HepG2 (cell line): ENCODE measurements around the gene NRIP2. TPM values are rescaled to one million over a fixed set of nuclear protein-coding genes. Genes with fewer than 3 reads are reported as not detected.

Experiments used
- AGO1 ChIP-seq: fragments of 200-400 bp; formaldehyde crosslinking; IDR thresholded peaks from 2 replicates; pipeline ENCODE4 v1.6.1; 2017; ENCODE audit warnings: mild to moderate bottlenecking, low read depth, low read length, moderate library complexity; ENCODE audit not compliant: poor library complexity, severe bottlenecking
- ATRX ChIP-seq: sonication (generic); formaldehyde crosslinking; IDR thresholded peaks from 2 replicates; pipeline ENCODE4 v1.4.0; 2020; ENCODE audit warnings: missing genetic modification reagents, borderline replicate concordance
- DMTF1 ChIP-seq: sonication (generic); formaldehyde crosslinking; IDR thresholded peaks from 2 replicates; pipeline ENCODE4 v1.4.0; 2020; ENCODE audit warnings: mild to moderate bottlenecking, missing genetic modification reagents
- KDM5B ChIP-seq: sonication (generic); formaldehyde crosslinking; IDR thresholded peaks from 2 replicates; pipeline ENCODE4 v1.4.0; 2020; ENCODE audit warnings: missing genetic modification reagents, mild to moderate bottlenecking, borderline replicate concordance
- MLLT10 ChIP-seq: sonication (generic); formaldehyde crosslinking; IDR thresholded peaks from 2 replicates; pipeline ENCODE4 v1.4.0; 2020; ENCODE audit warnings: missing genetic modification reagents
- SPEN ChIP-seq: sonication (generic); formaldehyde crosslinking; IDR thresholded peaks from 2 replicates; pipeline ENCODE4 v1.5.1; 2020; ENCODE audit warnings: low read depth, mild to moderate bottlenecking, missing genetic modification reagents
- ZBTB40 ChIP-seq, 2 experiments: fragments of 450-650 bp in 1 of 2; sonication (generic) in 1 of 2; formaldehyde crosslinking in 1 of 2; IDR thresholded peaks; 2 replicates each; pipeline versions ENCODE4 v1.6.1 to v1.8.0; 2016 to 2022; ENCODE audit warnings: antibody characterized with exemption in 1 of 2, mild to moderate bottlenecking in 1 of 2, missing genetic modification reagents in 1 of 2
- ZNF326 ChIP-seq: sonication (generic); formaldehyde crosslinking; IDR thresholded peaks from 2 replicates; pipeline ENCODE4 v1.4.0; 2020; ENCODE audit warnings: missing genetic modification reagents, borderline replicate concordance
- ZNF569 ChIP-seq: sonication (generic); formaldehyde crosslinking; IDR thresholded peaks from 2 replicates; pipeline ENCODE4 v1.5.0; 2020; ENCODE audit warnings: mild to moderate bottlenecking, missing genetic modification reagents, moderate library complexity, borderline replicate concordance
- polyA plus RNA-seq, 8 experiments: library from polyadenylated mRNA; depleted of rRNA in 3 of 8; stranded (reverse) in 7 of 8; unstranded in 1 of 8; fragments of >200 nt; fragmentation: Illumina TruSeq in 4 of 8; extraction: Trizol in 4 of 8; gene quantifications; 2 replicates each; pipeline versions ENCODE4 v1.2.1 to v1.2.3, GENCODE V29; 2011 to 2016; ENCODE audit warnings: low read depth in 4 of 8, missing spikeins in 1 of 8, mixed read lengths in 1 of 8; ENCODE audit not compliant: insufficient read depth in 1 of 8
- total RNA-seq, 5 experiments: library from RNA; depleted of rRNA; stranded (reverse); fragments of >200 nt; fragmentation: Illumina TruSeq; extraction: Trizol; gene quantifications; 2 replicates each; pipeline ENCODE4 v1.2.3, GENCODE V29; 2016; ENCODE audit warnings: low read depth in 1 of 5
- TF ChIP-seq, protein P1 (sequence below): sonication (generic); formaldehyde crosslinking; IDR thresholded peaks from 2 replicates; pipeline ENCODE4 v1.4.0; 2020; ENCODE audit warnings: mild to moderate bottlenecking, missing genetic modification reagents

NRIP2 gene
- total and polyA plus RNA-seq, 2 of the 13 experiments (the other 11 are each of a cell fraction or from before 2014, with no cell fraction given), result not detected

DNA sequence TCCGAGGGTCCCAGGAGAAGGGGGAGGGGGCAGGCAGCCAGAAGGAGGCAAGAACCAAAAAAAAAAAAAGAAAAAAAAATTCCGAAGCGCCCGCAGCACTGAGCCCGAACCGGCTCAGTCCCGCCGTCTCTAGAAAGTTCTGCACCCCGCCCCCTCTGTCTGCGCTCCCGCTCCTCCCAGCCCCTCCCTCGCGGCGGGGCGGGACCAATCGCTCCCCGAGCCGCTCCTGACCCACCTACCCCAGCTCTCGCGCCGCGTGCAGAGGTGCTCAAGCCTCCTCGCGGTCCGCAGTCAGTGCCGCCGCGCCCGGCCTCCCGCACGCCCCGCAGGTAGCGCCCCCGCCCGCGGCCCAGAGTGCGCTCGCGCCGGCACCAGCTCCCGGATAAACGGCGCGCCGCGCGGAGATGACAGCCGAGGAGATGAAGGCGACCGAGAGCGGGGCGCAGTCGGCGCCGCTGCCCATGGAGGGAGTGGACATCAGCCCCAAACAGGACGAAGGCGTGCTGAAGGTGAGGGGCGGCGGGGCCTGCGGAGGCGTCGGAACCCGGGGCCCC lies 40.0 kb downstream of the NRIP2 start, which contains the start of gene FKBP4 (continued):
- TF ChIP-seq, protein P1, sequence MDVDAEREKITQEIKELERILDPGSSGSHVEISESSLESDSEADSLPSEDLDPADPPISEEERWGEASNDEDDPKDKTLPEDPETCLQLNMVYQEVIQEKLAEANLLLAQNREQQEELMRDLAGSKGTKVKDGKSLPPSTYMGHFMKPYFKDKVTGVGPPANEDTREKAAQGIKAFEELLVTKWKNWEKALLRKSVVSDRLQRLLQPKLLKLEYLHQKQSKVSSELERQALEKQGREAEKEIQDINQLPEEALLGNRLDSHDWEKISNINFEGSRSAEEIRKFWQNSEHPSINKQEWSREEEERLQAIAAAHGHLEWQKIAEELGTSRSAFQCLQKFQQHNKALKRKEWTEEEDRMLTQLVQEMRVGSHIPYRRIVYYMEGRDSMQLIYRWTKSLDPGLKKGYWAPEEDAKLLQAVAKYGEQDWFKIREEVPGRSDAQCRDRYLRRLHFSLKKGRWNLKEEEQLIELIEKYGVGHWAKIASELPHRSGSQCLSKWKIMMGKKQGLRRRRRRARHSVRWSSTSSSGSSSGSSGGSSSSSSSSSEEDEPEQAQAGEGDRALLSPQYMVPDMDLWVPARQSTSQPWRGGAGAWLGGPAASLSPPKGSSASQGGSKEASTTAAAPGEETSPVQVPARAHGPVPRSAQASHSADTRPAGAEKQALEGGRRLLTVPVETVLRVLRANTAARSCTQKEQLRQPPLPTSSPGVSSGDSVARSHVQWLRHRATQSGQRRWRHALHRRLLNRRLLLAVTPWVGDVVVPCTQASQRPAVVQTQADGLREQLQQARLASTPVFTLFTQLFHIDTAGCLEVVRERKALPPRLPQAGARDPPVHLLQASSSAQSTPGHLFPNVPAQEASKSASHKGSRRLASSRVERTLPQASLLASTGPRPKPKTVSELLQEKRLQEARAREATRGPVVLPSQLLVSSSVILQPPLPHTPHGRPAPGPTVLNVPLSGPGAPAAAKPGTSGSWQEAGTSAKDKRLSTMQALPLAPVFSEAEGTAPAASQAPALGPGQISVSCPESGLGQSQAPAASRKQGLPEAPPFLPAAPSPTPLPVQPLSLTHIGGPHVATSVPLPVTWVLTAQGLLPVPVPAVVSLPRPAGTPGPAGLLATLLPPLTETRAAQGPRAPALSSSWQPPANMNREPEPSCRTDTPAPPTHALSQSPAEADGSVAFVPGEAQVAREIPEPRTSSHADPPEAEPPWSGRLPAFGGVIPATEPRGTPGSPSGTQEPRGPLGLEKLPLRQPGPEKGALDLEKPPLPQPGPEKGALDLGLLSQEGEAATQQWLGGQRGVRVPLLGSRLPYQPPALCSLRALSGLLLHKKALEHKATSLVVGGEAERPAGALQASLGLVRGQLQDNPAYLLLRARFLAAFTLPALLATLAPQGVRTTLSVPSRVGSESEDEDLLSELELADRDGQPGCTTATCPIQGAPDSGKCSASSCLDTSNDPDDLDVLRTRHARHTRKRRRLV (CRISPR knock-in tag), result no peak
- peak; percentile 50 for TF ChIP-seq AGO1
- no peak for TF ChIP-seq ZNF326 (CRISPR knock-in tag)
- TF ChIP-seq ATRX, result no peak
- TF ChIP-seq ZNF569 (CRISPR knock-in tag), result no peak
- no peak for TF ChIP-seq ZBTB40 (IDR thresholded peaks at IDR 0.05)
- TF ChIP-seq ZBTB40 (CRISPR knock-in tag; IDR thresholded peaks at IDR 0.05), result peak; percentile 81
- TF ChIP-seq KDM5B, result peak; percentile 72; the same call in 1 of the 2 replicates
- TF ChIP-seq DMTF1, result no peak
- no peak for TF ChIP-seq MLLT10 (CRISPR knock-in tag)
- TF ChIP-seq SPEN (CRISPR knock-in tag), result peak; percentile 69; the same call in 1 of the 2 replicates
